Stimulated activated CD8-positive, alpha-beta memory T cell treated with anti-CD3 and anti-CD28 coated beads, Interleukin-12 subunit alpha, Interleukin-12 subunit beta, amount 100 ng/mL, for 24 hours (primary cell): ENCODE results near the gene RASA3.

Experiments used
- DNase-seq: peaks from one replicate; pipeline ENCODE4 v3.0.0-alpha.2; 2020; ENCODE audit errors: extremely low read depth

RASA3 gene

GRCh38 chr13:114054264-114054663 lies 78.2 kb downstream of the RASA3 start:
- DNase-seq = no peak

DNA sequence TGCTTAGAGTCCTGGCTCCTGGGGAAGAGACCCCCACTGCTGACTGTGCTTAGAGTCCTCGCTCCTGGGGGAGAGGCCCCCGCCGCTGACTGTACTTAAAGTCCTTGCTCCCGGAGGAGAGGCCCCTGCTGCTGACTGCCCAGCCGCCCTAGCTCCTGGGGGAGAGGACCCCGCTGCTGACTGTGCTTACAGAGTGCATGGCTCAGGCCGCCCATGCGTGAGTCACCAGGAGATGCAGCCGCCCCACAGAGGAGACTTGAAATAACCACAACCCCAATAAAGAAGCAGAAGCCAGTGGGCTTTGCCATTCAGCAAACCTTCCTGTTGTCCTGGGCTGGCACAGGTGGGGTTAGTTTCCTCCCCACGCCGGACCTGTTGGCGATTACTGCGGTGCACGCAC lies 79.4 kb downstream of the RASA3 start:
- no peak for DNase-seq

DNA sequence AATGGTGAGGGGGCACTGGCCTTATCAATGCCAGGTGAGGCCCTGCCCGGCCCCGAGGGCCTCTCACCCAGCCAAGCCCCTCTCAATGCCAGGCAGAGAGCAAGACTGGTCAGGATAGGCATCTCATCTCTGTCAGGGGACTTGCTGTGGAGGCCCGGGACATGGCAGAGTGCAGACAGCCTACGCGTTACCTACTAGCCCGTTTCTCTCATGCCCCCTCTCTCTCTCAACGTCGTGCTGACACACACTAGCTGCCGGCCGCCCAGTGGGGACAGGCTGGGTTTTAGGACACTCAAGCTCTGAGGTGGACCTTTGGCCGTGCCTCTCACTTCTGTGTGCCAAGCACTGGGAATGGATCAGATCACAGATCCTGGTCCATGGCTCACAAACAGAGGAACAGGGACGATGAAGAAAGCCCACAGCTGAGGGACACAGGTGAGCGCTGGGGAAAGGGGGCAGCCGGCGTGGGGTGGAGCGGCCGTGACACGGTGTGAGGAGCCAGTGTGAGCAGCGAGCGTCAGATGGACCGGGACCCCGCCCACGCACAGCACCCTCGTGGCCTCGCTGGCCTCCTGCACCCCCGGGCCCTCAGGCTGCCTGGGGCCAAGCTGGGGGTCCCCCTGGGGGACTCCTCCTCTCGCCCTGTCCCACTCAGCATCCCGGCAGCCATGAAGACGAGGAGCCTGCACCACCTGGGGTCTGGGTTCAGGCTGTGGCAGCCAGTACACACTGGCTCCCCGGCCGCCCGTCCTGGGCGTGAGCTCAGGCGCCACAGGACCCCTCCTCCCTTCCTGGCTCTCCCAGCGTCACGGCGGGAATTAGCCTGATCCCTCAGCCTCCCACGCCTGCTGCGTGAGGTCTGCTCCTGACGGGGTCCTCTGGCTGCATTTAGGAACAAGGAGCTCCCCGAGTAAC lies 81.6 kb downstream of the RASA3 start:
- no peak for DNase-seq

GRCh38 chr13:114049626-114050101 lies 82.8 kb downstream of the RASA3 start:
- no peak for DNase-seq

GRCh38 chr13:114049026-114049425 lies 83.4 kb downstream of the RASA3 start:
- no peak for DNase-seq

GRCh38 chr13:114048443-114048842 lies 84.0 kb downstream of the RASA3 start:
- DNase-seq = no peak

DNA sequence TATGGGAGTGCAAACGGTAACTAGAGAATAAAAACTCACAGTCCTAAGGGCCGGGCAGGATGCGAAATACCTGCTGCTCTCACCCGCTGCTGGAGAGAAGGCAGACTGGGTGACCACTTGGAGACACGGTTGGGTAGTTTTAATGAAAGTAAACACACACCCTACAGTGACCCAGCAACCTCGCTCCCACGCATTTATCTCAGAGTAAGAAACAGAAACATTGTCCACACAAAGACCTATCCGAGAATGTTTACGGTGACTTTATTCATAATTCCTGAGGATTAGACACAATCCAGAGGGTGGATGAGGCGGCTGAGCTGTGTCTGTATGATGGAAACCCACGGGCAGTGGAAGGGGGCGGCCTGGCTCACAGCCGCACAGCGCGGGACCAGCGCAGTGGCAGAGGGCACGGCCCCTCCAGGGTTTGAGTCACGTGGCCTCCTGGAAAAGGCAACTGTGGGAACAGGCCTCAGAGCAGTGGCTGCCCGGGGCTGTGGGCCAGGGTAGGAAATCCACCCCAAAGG lies 85.0 kb downstream of the RASA3 start:
- no peak for DNase-seq

GRCh38 chr13:114046431-114046975 lies 85.9 kb downstream of the RASA3 start:
- no peak for DNase-seq

GRCh38 chr13:114045113-114045735 lies 87.2 kb downstream of the RASA3 start:
- DNase-seq = no peak

- DNase-seq = no peak
Observed at GRCh38 chr13:114044486-114044885, 87.9 kb downstream of the RASA3 start.

DNA sequence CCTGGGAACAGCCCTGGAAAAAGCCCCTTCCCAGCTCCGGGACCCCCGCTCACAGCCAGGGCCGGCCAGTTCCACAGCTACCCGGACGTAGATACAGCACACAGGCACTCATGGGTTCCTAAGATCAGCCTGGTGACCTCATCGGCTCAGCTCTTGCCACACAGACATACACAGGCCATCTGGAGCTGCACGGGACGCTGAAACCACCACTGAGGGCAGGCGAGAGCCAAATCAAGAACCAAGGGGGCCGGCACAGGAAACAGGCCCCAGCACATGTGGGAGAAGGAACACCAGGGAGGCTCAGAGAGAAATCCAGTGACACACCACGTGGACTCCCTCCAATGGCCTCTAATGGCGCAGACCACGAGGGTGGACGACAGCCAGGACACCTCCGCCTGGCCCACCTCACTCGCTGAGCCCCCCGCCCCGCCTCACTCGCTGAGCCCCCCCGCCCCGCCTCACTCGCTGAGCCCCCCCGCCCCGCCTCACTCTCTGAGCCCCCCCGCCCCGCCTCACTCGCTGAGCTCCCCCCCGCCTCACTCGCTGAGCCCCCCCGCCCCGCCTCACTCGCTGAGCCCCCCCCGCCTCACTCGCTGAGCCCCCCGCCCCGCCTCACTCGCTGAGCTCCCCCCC lies 88.9 kb downstream of the RASA3 start:
- DNase-seq = no peak

GRCh38 chr13:114042066-114042815 lies 90.2 kb downstream of the RASA3 start:
- DNase-seq = no peak

DNA sequence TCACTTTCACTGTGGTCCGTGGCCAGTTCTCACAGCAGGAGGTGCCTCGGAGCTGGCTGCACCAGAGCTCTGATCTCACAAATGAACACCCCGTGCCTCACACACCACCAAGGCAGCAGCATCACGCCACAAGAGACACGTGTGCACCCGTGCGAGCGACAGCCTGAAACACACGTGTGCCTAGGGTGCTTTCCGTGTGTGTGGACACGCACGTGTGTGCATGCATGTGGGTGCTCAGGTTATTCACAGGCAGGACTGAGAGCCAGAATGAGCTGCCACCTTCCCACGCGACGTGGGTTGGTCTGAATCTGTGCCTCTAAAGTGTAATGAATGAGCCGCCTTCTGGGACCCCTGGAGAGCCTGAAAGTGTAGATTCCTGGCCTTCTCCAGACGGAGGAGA lies 90.9 kb downstream of the RASA3 start:
- DNase-seq = no peak

DNA sequence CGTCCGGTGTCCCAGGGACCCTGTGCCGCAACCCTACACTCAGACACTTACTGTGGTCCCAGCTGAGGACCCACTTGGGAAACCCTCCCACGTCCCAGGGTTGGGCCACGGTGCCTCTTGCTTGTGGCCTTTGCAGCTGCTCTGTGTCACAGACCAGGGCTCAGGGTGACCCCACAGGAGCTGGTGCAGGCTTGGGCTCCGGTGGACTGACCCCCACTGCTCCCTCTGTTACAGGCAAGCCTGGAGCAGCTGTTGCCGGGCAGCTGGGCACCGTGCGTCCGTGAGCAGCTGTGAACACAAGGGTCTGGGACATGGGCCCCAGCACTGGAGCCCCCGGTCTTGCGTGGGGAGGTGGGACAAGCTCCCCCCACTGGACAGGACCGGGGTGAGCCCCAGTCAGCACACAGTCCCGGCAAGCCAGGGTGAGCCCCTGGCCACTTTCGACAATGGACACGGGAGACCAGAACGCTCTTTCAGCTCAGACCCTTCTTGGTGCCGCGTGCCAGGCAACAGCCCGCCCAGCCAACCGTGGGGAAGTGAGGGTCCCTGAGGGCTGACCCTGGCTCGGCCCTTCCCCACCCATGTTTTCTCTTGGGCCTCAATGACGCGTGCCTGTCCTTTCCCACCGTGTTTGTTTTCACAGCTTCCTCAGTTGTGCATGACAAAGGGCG lies 92.8 kb downstream of the RASA3 start:
- no peak for DNase-seq

DNA sequence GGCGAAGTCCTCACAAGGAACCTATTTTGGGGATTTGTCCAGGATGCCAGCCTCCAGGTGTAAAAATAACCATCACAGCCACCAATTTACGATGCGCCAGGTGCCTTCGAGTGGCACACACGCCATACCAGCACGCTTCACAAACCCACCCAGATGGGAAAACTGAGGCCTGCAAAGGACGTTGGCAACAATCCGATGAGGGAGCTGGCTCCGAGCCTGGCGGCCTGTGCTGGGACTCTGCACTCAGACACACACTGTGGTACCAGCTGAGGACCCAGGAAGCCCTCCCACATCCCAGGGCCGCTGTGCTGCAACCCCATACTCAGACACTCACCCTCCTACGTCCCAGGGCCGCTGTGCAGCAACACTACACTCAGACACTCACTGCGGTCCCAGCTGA lies 93.5 kb downstream of the RASA3 start:
- DNase-seq = no peak

DNA sequence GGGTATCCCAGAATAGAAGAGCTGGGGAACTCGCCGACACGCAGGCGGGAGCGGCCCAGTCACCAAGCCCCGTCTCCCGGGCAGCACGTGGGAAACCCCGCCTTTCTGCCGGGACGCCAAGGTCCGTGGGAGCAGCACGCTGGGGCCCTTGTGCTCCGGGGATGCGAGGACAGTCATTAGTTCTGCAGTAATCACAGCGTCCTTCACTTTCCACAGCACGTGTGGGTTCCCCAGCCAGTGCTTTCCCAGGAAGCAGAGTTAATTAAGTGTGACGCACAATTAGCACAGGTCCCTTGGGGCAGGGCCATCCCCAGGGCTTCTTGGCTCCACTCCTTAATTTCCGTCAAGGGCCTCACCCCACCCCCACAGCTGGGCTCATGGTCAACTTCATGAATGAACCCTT lies 94.2 kb downstream of the RASA3 start:
- DNase-seq = no peak

DNA sequence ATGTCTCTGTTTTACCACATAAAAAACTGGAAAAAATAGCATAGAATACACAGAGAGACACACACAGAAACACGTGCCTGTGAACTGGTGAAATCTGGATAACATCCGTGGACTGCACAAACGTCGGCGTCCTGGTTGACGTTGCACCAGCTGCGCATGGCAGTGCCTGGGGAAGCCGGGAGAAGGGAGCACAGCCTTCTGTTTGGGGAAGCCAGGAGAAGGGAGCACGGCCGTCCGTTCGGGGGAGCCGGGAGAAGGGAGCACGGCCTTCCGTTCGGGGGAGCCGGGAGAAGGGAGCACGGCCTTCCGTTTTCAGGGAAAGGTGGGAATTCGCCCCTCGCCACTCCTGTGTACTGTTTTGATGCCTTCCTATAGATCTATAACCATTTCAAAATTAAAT lies 94.7 kb downstream of the RASA3 start:
- no peak for DNase-seq

GRCh38 chr13:114035583-114036531 lies 96.6 kb downstream of the RASA3 start:
- DNase-seq = no peak

GRCh38 chr13:114035186-114035582 lies 97.2 kb downstream of the RASA3 start:
- DNase-seq = no peak

- no peak for DNase-seq
Observed at GRCh38 chr13:114034481-114034891, 97.9 kb downstream of the RASA3 start.
